Eye (tissue), 1 donor: ENCODE data around the gene ADTRP.
"Not testable (repeated sequence)": the region's sequence is repeated elsewhere in the genome, so short reads cannot be mapped to it uniquely, and the experiment has no call there.

Source experiments
- DNase-seq: peaks from one replicate; pipeline ENCODE4 v3.0.0-alpha.2; 2015

Gene ADTRP

GRCh38 chr6:11802886-11803590 lies 24.4 kb upstream of the ADTRP start:
- no peak for DNase-seq

DNA sequence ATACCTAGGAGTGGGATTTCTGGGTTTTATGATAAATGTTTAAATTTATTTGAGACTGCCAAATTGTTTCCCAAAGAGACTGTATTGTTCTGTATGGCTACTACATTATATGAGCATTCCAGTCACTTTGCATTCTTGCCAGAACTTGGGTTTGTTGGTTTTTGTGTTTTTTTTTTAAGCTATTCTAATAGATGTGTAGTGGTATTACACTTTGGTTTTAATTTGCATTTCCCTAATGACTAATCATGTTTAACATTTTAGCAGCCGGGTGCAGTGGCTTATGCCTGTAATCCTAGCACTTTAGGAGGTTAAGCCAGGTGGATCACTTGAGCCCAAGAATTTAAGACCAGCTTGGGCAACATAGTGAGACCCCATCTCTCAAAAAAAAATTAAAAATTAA lies 21.9 kb upstream of the ADTRP start:
- DNase-seq: not testable (repeated sequence)

- DNase-seq: no peak
Measured at GRCh38 chr6:11798538-11798937, 19.9 kb upstream of the ADTRP start.

GRCh38 chr6:11798096-11798495 lies 19.5 kb upstream of the ADTRP start:
- no peak for DNase-seq

DNA sequence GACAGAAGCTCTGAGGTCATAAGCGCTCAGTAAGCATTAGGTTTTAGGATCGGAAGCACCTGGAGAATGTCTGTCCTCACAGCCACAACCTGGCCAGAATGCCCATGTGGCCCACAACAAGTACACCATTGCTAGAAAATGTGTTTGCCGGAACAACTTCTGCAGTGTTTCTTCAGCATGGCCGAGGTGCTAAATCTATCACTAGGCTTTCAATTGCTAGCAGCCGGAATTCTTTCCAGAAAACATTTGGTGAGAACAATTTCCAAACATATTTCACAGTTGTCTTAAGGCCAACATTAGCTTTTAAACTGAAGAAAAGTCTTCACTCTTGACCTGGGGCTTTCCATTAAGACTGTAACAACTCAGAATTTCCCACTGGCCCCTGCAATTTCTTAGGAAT lies 18.2 kb upstream of the ADTRP start:
- DNase-seq: no peak

- no peak for DNase-seq
Measured at GRCh38 chr6:11795403-11795802, 16.8 kb upstream of the ADTRP start.

DNA sequence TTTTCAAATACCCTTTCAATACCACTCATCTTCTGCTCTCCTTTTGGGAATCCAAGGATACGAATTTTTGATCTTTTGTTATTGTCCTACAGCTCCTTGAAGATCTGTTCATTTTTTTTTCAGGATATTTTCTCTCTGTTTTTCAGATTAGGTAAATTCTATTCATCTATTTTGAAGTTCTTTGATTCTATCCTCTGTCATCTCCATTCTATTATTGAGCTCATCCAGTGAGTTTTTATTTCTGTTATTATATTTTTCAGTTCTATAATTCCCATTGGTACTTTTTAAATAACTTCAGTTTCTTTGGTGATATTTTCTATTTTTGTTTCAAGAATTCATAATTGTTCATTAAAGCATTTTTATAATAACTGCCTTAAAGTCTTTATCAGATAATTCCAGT lies 14.7 kb upstream of the ADTRP start:
- DNase-seq: no peak

GRCh38 chr6:11791354-11792107 lies 12.9 kb upstream of the ADTRP start:
- no peak for DNase-seq

DNA sequence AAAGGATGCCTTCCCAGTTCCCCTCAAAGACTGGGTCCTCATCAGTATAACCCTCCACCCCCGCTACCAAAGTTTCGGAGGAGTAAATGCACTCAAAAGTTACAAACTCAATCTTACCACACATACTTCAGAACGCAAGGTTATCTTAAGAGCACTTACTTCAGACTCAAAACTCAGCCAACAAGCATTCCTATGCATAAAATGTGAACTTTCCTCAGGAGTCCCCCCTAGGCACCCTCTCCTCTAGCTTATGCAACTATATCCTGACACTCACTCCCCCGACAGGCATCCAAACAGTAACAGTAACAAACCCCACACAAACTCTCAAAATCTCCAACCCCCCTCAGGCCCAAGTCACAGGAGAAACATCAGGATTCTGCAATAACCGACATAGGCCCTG lies 11.1 kb upstream of the ADTRP start:
- no peak for DNase-seq

- DNase-seq: no peak
Measured at GRCh38 chr6:11788043-11788442, 9.4 kb upstream of the ADTRP start.

GRCh38 chr6:11785774-11786579 lies 7.4 kb upstream of the ADTRP start:
- no peak for DNase-seq

DNA sequence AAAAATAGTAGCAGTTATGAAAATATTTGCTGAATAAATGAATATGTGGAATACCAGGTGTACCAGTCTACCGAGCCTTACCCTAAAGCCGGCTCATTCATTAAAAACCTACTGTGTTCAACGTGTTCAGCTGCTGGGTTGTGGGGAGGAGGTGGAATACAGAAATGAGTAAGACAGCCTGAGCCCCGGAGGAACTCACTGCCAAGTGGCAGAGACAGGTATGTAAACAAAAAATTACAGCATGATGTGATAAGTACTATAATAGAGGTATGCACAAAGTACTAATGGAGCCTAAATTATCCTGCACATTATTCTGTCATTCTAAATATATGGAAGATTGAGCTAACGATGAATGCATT lies 6.8 kb upstream of the ADTRP start:
- DNase-seq: no peak

DNA sequence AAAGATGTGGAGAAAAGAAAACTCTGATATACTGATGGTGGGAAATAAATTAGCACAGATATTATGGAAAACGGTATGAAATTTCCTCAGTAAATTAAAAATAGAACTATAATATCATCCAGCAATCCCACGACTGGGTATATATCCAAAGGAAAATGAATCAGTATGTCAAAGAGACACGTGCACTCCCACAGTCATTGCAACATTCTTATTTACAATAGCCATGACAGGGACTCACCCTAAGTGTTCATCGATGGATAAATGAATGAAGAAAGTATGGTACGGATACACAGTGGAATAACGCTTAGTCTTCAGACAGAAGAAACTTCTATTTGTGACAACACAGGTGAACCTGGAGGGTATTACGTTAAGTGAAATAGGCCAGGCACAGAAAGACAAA lies 5.7 kb upstream of the ADTRP start:
- no peak for DNase-seq

- DNase-seq: no peak
Measured at GRCh38 chr6:11783524-11784064, 5.0 kb upstream of the ADTRP start.

GRCh38 chr6:11782524-11782923 lies 3.9 kb upstream of the ADTRP start:
- no peak for DNase-seq

- no peak for DNase-seq
Measured at GRCh38 chr6:11780097-11780428, 1.5 kb upstream of the ADTRP start.

DNA sequence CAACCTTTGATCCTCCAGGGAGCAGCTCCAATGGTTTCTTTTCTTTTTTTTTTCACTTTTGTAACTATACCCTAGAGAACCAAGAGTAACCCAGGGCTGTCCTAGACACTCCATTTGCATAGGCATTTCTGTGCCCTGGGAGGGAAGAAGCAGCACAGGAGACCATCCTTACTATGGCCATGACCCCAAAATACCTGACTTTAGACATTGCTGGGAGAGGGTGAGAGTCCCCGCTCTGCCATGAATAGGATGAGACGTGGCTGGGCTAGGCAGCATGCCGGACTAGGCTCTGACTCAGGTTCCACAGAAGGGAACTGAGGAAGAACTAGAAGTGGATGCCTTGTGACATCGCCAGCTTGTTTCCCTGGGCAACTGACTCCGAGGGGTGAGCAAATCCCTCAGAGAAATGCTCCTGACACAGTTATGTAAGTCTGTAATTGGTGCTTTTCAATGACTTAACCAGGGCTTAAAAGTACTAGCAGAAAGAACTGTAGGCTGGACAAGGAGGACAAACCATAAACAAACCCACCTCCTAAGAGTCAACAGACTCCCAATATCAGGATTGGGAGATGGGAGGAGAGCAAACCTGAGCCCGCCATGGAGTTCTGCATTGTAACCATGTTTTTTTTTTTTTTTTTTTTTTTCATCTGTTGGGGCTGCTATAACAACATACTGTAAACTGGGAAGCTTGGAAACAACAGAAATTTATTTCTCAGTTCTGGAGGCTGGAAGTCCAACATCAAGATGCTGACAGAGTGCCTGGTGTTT lies 910 bp upstream of the ADTRP start:
- peak; percentile 47 for DNase-seq

DNA sequence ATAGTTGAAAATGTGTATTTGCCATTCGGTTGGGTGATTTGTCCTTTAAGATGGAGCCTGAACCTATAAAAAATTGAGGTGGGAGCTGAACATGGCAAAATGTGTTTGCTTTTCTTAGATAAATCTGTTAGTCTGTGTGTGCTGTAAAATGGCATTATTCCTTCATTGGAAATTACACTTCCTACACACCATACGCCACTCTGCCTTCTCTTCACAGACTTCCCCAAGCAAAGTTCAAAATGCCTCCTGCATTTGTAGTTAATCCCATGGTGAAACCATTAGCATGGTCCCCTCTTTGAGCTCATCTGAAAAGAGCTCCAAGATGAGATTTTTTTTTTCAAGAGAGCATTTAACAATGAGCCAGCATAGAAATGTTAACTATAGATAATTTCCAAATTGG lies 567 bp downstream of the ADTRP start:
- no peak for DNase-seq

DNA sequence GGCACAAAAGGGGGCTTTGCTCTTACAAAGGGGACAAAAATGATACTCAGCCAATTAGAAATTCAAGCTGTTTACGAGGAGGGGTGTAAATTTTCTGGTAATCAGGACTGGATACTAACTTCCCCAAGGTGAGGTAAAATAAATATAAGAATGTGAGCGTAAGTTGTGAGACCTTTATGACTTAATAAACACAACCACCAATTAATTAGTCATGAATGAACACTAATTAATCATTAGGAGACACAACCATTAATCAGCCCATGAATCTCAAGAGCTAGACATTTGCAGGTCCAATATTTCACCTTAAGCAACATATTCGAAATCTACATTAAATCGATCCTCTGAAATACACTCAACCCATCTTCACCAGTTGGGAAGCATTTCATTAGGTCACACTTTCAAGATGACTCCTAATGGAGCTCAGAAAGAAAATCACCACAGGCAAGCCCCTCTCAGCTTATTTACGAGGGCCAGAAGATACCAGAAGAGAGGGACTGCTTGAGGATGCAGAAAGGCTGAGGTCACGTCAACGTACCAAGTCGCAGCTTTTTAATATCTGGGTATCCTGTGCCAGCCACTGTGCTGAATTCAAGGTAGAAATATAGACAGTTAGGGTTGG lies 2.7 kb downstream of the ADTRP start:
- no peak for DNase-seq

DNA sequence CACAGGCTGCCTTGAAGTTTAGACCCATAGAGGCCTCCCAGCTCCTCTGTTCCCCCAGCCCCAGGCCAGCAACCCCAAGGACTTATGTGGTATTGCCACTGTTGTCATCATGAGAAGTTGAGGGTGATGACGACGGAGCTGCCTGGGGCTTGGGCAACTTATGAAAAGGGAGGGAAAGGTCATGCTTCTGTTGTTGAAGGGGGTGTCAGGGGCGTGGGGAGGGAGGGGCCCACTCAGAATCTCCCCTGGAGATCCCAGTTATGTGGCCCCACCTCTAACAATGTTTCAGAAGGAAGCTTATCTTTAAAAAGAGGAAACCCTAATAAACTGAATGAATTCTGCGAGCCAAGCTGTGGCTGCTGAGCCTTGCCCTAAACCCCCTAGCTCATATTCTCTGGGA lies 4.2 kb downstream of the ADTRP start:
- no peak for DNase-seq

DNA sequence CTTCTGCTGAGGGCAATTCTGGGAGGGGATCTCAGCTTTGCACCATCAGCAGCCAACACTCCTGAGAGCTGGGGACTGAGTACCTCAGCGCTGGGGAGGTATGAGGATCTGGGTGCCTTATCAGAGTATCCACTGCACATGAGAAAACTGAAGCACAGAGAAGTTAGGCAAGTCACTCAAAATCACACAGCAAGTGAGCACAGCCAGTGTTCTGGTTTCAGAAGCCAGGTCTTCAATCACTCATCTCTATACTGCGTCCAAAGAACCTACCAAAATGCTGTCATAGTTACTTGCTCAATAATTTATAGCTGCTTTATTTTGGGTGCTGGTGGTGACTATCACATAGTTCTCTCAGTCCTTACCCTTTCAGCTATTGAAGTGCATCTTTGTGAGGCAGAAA lies 5.0 kb downstream of the ADTRP start:
- no peak for DNase-seq

- DNase-seq: no peak
Measured at GRCh38 chr6:11773013-11773412, 5.6 kb downstream of the ADTRP start.
